Keratinocyte (primary cell): ENCODE measurements around the gene ELMO3. TPM values are rescaled to one million over a fixed set of nuclear protein-coding genes. Genes with fewer than 3 reads are reported as not detected.

Source experiments
- DNase-seq: peaks from one replicate; pipeline ENCODE4 v3.0.0-alpha.2; 2011; ENCODE audit warnings: low read depth, missing footprints, low spot score
- FAIRE-seq: peaks from 2 replicates; lab custom pipeline; 2011; peaks lifted over from hg19 to GRCh38; lab: Jason Lieb, UNC
- H2AFZ ChIP-seq: 2 replicates; pipeline ENCODE4 v1.6.0; 2012; ENCODE audit warnings: low read length, control low read depth, inconsistent platforms; ENCODE audit not compliant: control insufficient read depth
- H3K27ac ChIP-seq: 2 replicates; pipeline ENCODE4 v1.5.1; 2011; ENCODE audit warnings: low read length; ENCODE audit not compliant: control insufficient read depth, insufficient read depth
- H3K27me3 ChIP-seq: 3 replicates; pipeline ENCODE4 v1.6.0; 2011; ENCODE audit warnings: low read length; ENCODE audit not compliant: control insufficient read depth, insufficient read depth; ENCODE audit errors: extremely low read depth
- H3K36me3 ChIP-seq, 2 experiments: 2 replicates in 1 of 2; 3 replicates in 1 of 2; pipeline ENCODE4 v1.5.1; 2011; ENCODE audit warnings: low read length in 2 of 2, mild to moderate bottlenecking in 1 of 2; ENCODE audit not compliant: control insufficient read depth in 2 of 2, insufficient read depth in 2 of 2; ENCODE audit errors: extremely low read depth in 1 of 2
- H3K4me1 ChIP-seq: 3 replicates; pipeline ENCODE4 v1.5.1; 2011; ENCODE audit warnings: low read length; ENCODE audit not compliant: control insufficient read depth, insufficient read depth; ENCODE audit errors: extremely low read depth
- H3K4me2 ChIP-seq: 3 replicates; pipeline ENCODE4 v1.6.0; 2011; ENCODE audit warnings: low read depth, low read length; ENCODE audit not compliant: control insufficient read depth, insufficient read depth; ENCODE audit errors: extremely low read depth
- H3K4me3 ChIP-seq, 3 experiments: fragments of 200-600 bp in 1 of 3; sonication (generic) in 1 of 3; 2 replicates in 2 of 3; 3 replicates in 1 of 3; pipeline ENCODE4 v1.5.1; 2011 to 2016; ENCODE audit warnings: low read length in 3 of 3, mild to moderate bottlenecking in 3 of 3, control low read depth in 2 of 3, inconsistent platforms in 1 of 3, low read depth in 1 of 3, mixed read lengths in 1 of 3, mixed run types in 1 of 3, moderate library complexity in 1 of 3; ENCODE audit not compliant: control insufficient read depth in 2 of 3, insufficient read depth in 2 of 3; ENCODE audit errors: extremely low read depth in 1 of 3
- H3K79me2 ChIP-seq: 2 replicates; pipeline ENCODE4 v1.6.0; 2012; ENCODE audit warnings: low read length; ENCODE audit not compliant: control insufficient read depth, insufficient read depth
- H3K9ac ChIP-seq: 3 replicates; pipeline ENCODE4 v1.6.0; 2011; ENCODE audit warnings: low read length; ENCODE audit not compliant: control insufficient read depth, insufficient read depth; ENCODE audit errors: extremely low read depth
- H3K9me1 ChIP-seq: 3 replicates; pipeline ENCODE4 v1.6.0; 2011; ENCODE audit warnings: low read length; ENCODE audit not compliant: control insufficient read depth, insufficient read depth; ENCODE audit errors: extremely low read depth
- H3K9me3 ChIP-seq: 2 replicates; pipeline ENCODE4 v1.5.1; 2012; ENCODE audit warnings: low read depth, low read length; ENCODE audit not compliant: control insufficient read depth
- H4K20me1 ChIP-seq: 3 replicates; pipeline ENCODE4 v1.6.0; 2011; ENCODE audit warnings: low read length; ENCODE audit not compliant: control insufficient read depth, insufficient read depth; ENCODE audit errors: extremely low read depth
- EZH2 ChIP-seq: IDR thresholded peaks from one replicate; pipeline ENCODE4 v1.6.1; 2012; ENCODE audit warnings: inconsistent platforms, mild to moderate bottlenecking, low read length, moderate library complexity
- dilution Hi-C: fragments of 300-500 bp; cut with MboI; formaldehyde crosslinking; loops from one replicate; pipeline ENCODE4 v1.7.0; 2020; ENCODE audit warnings: low sequenced_read_pairs; ENCODE audit not compliant: extremely low pct_ligation_motif_present
- polyA plus RNA-seq, 5 experiments: library from polyadenylated mRNA; depleted of rRNA in 3 of 5; stranded (reverse) in 3 of 5; stranded (forward) in 1 of 5; unstranded in 1 of 5; fragments of >200 nt; gene quantifications; 1 replicate in 1 of 5; 2 replicates in 3 of 5; 3 replicates in 1 of 5; pipeline versions ENCODE4 v1.2.1 to v1.2.3, GENCODE V29; 2011 to 2012; ENCODE audit warnings: missing spikeins in 2 of 5, low read depth in 1 of 5, low replicate concordance in 1 of 5
- TF ChIP-seq, protein P1 (sequence below), 3 experiments: IDR thresholded peaks in 1 of 3; conservative IDR thresholded peaks in 1 of 3; optimal IDR thresholded peaks in 1 of 3; 2 replicates in 2 of 3; 3 replicates in 1 of 3; pipeline versions ENCODE3 to v1.5.1; 2011; ENCODE audit warnings: low read length in 3 of 3, mild to moderate bottlenecking in 3 of 3, moderate library complexity in 2 of 3, control low read depth in 1 of 3, inconsistent platforms in 1 of 3; ENCODE audit not compliant: insufficient read depth in 2 of 3; ENCODE audit errors: extremely low read depth in 1 of 3

ELMO3 gene
- polyA plus RNA-seq, 1 donor (not counting 4 experiments of a cell fraction or from before 2014, with no cell fraction given) = 21.0 TPM

DNA sequence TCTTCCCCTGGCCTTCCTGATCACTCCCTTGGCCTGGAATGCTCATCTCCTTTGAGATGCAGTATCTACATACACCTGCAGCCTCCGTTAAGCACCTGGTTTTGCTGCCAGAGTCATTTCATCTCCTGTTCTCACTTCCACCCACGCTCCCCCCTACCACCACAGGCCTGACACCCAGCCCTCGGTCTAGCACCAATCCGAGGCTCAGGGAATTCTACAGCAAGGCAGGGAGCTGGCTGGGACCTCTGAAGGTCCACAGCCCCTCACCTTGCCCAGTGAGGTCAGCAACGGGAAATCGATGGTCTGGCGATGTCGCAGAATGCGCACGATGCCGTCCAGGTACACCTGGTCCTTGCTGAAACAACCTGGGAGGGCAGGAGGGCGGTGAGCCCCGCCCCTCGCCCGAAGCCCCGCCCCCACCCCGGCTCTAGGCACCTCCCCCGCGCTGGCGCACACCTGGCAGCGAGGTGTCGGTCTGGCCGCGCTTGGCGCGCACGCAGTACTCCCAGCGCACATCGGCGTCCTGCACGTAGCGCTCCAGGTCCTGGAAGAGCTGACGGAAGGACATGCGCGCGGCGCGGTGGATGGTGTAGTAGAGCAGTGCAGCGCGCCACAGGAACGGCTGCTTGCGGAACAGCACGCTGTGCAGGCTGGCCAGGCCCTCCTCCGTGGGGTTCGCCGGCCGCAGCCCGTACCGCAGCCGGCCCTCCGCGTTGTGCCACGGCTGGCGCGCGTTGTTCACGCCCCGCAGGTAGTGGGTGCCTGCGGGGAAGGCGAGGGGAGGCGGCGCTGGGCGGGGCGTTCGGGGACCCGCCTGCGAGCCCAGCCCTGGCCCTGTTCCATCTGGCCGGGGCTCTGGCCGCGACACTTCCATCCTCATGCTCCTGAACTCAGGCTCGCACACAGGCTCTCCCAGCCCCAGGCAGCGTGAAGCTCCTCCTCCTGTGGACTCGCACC, 20.9 kb upstream of the ELMO3 start:
- Histone ChIP-seq H3K27me3 (no peaks in the 10 kb centered on the region), H3K27ac (no peak overlapping the region), H3K4me2 (peak overlapping the region; percentile 75), H4K20me1 (no peaks in the 10 kb centered on the region), H3K9me3 (no peaks in the 10 kb centered on the region), H3K4me3 (peak overlapping the region; percentile 35 to 48 (median 48)), H3K36me3 (peaks cover 0 to 3% of the 10 kb centered on the region in 2 experiments), H3K9ac (peak overlapping the region; percentile 44), H3K4me1 (peaks cover 57% of the 10 kb centered on the region), H3K79me2 (peaks cover 6% of the 10 kb centered on the region), H3K9me1 (no peaks in the 10 kb centered on the region), H2AFZ (peak overlapping the region; percentile 58)
- FAIRE-seq (peak; percentile 17), DNase-seq (no peak)
- TF ChIP-seq, protein P1, sequence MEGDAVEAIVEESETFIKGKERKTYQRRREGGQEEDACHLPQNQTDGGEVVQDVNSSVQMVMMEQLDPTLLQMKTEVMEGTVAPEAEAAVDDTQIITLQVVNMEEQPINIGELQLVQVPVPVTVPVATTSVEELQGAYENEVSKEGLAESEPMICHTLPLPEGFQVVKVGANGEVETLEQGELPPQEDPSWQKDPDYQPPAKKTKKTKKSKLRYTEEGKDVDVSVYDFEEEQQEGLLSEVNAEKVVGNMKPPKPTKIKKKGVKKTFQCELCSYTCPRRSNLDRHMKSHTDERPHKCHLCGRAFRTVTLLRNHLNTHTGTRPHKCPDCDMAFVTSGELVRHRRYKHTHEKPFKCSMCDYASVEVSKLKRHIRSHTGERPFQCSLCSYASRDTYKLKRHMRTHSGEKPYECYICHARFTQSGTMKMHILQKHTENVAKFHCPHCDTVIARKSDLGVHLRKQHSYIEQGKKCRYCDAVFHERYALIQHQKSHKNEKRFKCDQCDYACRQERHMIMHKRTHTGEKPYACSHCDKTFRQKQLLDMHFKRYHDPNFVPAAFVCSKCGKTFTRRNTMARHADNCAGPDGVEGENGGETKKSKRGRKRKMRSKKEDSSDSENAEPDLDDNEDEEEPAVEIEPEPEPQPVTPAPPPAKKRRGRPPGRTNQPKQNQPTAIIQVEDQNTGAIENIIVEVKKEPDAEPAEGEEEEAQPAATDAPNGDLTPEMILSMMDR (optimal IDR thresholded peaks at IDR 0.05 in 1 of 3, IDR thresholded peaks at IDR 0.05 in 1 of 3, conservative IDR thresholded peaks at IDR 0.05 in 1 of 3; ENCODE audit: extremely low read depth in 1 of 3, insufficient read depth in 2 of 3, low read length in 3 of 3) = peak in 2 of 3 experiments; percentile 8 to 19
- TF ChIP-seq EZH2 = no peak
- dilution Hi-C loops = no loop called here

DNA sequence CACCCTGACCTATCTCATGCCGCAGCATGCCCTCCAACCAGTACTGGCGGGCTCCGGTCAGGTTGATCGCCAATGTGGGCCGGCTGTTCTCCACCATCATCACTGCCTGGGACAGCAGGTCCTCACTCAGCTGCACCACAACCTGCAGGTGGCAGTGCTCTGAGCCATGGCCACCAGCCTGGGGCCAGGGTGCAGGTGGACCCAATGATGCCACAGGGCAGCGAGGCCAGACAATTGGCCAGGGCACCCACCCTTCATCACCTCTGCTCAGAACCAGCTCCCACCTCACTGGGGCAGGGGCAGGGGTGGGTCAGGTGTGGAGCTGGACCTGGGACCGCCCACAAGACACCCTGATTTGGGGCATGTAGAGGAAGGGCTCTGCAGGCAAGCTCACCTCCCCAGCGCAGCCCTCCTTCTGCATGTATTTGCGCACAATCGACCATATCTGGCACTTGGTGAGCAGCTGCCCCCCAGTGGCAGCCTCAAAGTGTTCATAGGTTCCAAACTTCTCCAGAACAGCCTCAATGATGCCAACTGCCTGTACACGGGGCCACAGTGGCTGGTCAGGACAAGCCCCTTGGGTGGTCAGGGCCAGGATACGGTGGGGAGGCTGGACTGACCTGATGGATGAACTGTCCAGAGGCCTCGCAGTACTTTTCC, 19.4 kb upstream of the ELMO3 start:
- FAIRE-seq (no peak), DNase-seq (no peak)
- Histone ChIP-seq H3K27me3 (no peaks in the 10 kb centered on the region), H2AFZ (no peak overlapping the region), H3K27ac (no peak overlapping the region), H3K4me3 (no peak overlapping the region), H3K79me2 (peaks cover 7% of the 10 kb centered on the region), H3K9me1 (no peaks in the 10 kb centered on the region), H3K4me1 (peaks cover 44% of the 10 kb centered on the region), H3K4me2 (peak overlapping the region; percentile 1), H3K9me3 (no peaks in the 10 kb centered on the region), H3K9ac (no peak overlapping the region), H4K20me1 (no peaks in the 10 kb centered on the region), H3K36me3 (peaks cover 0 to 3% of the 10 kb centered on the region in 2 experiments)
- TF ChIP-seq, protein P1 (optimal IDR thresholded peaks at IDR 0.05 in 1 of 3, IDR thresholded peaks at IDR 0.05 in 1 of 3, conservative IDR thresholded peaks at IDR 0.05 in 1 of 3; ENCODE audit: extremely low read depth in 1 of 3, insufficient read depth in 2 of 3, low read length in 3 of 3) = peak; percentile 26 to 61 (median 31)
- no peak for TF ChIP-seq EZH2
- dilution Hi-C loops = no loop called here
